GM23338 (cell line): ENCODE data around the gene RAB32. TPM values are rescaled to one million over a fixed set of nuclear protein-coding genes. Genes with fewer than 3 reads are reported as not detected.

Source experiments
- ATAC-seq: fragments of 200-7000 bp; cut with Tn5 transposase; 3 replicates; pipeline ENCODE4 v1.9.1; 2020
- DNase-seq: peaks from one replicate; pipeline ENCODE4 v3.0.0-alpha.2; 2015; ENCODE audit warnings: low spot score
- H2AFZ ChIP-seq: fragments of 200-600 bp; sonication (generic); 2 replicates; pipeline ENCODE4 v1.8.0; 2016; ENCODE audit warnings: antibody characterized with exemption, mild to moderate bottlenecking, moderate library complexity
- H3F3A ChIP-seq: fragments of 200-600 bp; sonication (generic); replicated peaks from 2 replicates; pipeline ENCODE4 v1.8.0; 2017; ENCODE audit warnings: antibody characterized with exemption, mixed run types, low read depth
- H3K27ac ChIP-seq: fragments of 200-600 bp; sonication (generic); 2 replicates; pipeline ENCODE4 v1.6.1; 2016; ENCODE audit warnings: low read depth
- H3K27me3 ChIP-seq: fragments of 200-600 bp; sonication (generic); 2 replicates; pipeline ENCODE4 v1.8.0; 2016; ENCODE audit warnings: mild to moderate bottlenecking, mixed run types, moderate library complexity; ENCODE audit not compliant: insufficient read depth
- H3K36me3 ChIP-seq: fragments of 200-600 bp; sonication (generic); 2 replicates; pipeline ENCODE4 v1.8.0; 2016; ENCODE audit warnings: mild to moderate bottlenecking; ENCODE audit not compliant: insufficient read depth
- H3K4me1 ChIP-seq: fragments of 200-600 bp; sonication (generic); 2 replicates; pipeline ENCODE4 v1.8.0; 2016; ENCODE audit warnings: mild to moderate bottlenecking, moderate library complexity; ENCODE audit not compliant: insufficient read depth
- H3K4me2 ChIP-seq: fragments of 200-600 bp; sonication (generic); 2 replicates; pipeline ENCODE4 v1.7.1; 2017; ENCODE audit warnings: mixed run types
- H3K4me3 ChIP-seq: fragments of 200-600 bp; sonication (generic); 2 replicates; pipeline ENCODE4 v1.6.1; 2016; ENCODE audit warnings: mixed run types
- H3K79me2 ChIP-seq: fragments of 200-600 bp; sonication (generic); replicated peaks from 2 replicates; pipeline ENCODE4 v1.8.0; 2017; ENCODE audit warnings: mild to moderate bottlenecking; ENCODE audit not compliant: insufficient read depth
- H3K9me2 ChIP-seq: fragments of 200-600 bp; sonication (generic); 2 replicates; pipeline ENCODE4 v1.8.0; 2017; ENCODE audit not compliant: insufficient read depth
- H4K20me1 ChIP-seq: fragments of 200-600 bp; sonication (generic); replicated peaks from 2 replicates; pipeline ENCODE4 v1.8.0; 2017; ENCODE audit warnings: mild to moderate bottlenecking; ENCODE audit not compliant: insufficient read depth
- H3K27ac Mint-ChIP-seq: 2 replicates; pipeline ENCODE4 v1.8.0; 2020; ENCODE audit warnings: inconsistent platforms, mild to moderate bottlenecking, moderate library complexity, mixed read lengths
- H3K27me3 Mint-ChIP-seq: 3 replicates; pipeline ENCODE4 v1.8.0; 2022; ENCODE audit warnings: low read depth, mild to moderate bottlenecking, moderate library complexity, mixed read lengths, inconsistent platforms; ENCODE audit not compliant: insufficient read depth, poor library complexity
- H3K36me3 Mint-ChIP-seq: 3 replicates; pipeline ENCODE4 v1.8.0; 2021; ENCODE audit warnings: low read depth, mild to moderate bottlenecking, inconsistent platforms, moderate library complexity, mixed read lengths
- H3K4me1 Mint-ChIP-seq: 3 replicates; pipeline ENCODE4 v1.8.0; 2020; ENCODE audit warnings: mild to moderate bottlenecking, inconsistent platforms, mixed read lengths
- H3K4me3 Mint-ChIP-seq: 3 replicates; pipeline ENCODE4 v1.8.0; 2021; ENCODE audit warnings: moderate library complexity, mild to moderate bottlenecking, inconsistent platforms, mixed read lengths
- H3K9me3 Mint-ChIP-seq: 3 replicates; pipeline ENCODE4 v1.8.0; 2020; ENCODE audit warnings: moderate library complexity, mild to moderate bottlenecking, inconsistent platforms, mixed read lengths
- CREB1 ChIP-seq: fragments of 250-450 bp; sonication (Bioruptor Pico); IDR thresholded peaks from 2 replicates; pipeline ENCODE4 v1.5.0; 2020; ENCODE audit warnings: low read depth, mild to moderate bottlenecking, moderate library complexity
- ETS1 ChIP-seq: IDR thresholded peaks from 2 replicates; pipeline ENCODE4 v1.6.1; 2016; ENCODE audit warnings: antibody characterized with exemption
- EZH2 ChIP-seq: fragments of 200-600 bp; sonication (generic); IDR thresholded peaks from one replicate; pipeline ENCODE4 v1.8.0; 2017; ENCODE audit warnings: antibody characterized with exemption, mild to moderate bottlenecking, low read depth; ENCODE audit not compliant: unreplicated experiment
- EZH2phosphoT487 ChIP-seq: fragments of 200-600 bp; sonication (generic); IDR thresholded peaks from one replicate; pipeline ENCODE4 v1.8.1; 2018; ENCODE audit warnings: antibody characterized with exemption; ENCODE audit not compliant: unreplicated experiment
- JUNB ChIP-seq: IDR thresholded peaks from one replicate; pipeline ENCODE4 v1.6.1; 2016; ENCODE audit warnings: antibody characterized with exemption; ENCODE audit not compliant: unreplicated experiment
- NANOG ChIP-seq: IDR thresholded peaks from 2 replicates; pipeline ENCODE4 v1.6.1; 2016; ENCODE audit warnings: antibody characterized with exemption, borderline replicate concordance
- POLR2AphosphoS5 ChIP-seq: IDR thresholded peaks from 2 replicates; pipeline ENCODE4 v1.6.1; 2016; ENCODE audit warnings: antibody characterized with exemption, low read depth
- STAT1 ChIP-seq: IDR thresholded peaks from one replicate; pipeline ENCODE4 v1.6.1; 2016; ENCODE audit warnings: antibody characterized with exemption; ENCODE audit not compliant: unreplicated experiment
- ZNF114 ChIP-seq: fragments of 250-450 bp; sonication (Bioruptor Pico); IDR thresholded peaks from 2 replicates; pipeline ENCODE4 v1.5.0; 2020; ENCODE audit warnings: mild to moderate bottlenecking, moderate library complexity
- ZNF331 ChIP-seq: fragments of 250-450 bp; sonication (Bioruptor Pico); IDR thresholded peaks from 2 replicates; pipeline ENCODE4 v1.5.0; 2020; ENCODE audit warnings: low read depth, mild to moderate bottlenecking, moderate library complexity
- ZNF462 ChIP-seq: fragments of 250-450 bp; sonication (Bioruptor Pico); IDR thresholded peaks from 2 replicates; pipeline ENCODE4 v1.5.0; 2020; ENCODE audit warnings: mild to moderate bottlenecking, moderate library complexity
- polyA plus RNA-seq: library from polyadenylated mRNA; unstranded; fragments of >200 nt; fragmentation: Nextera tagmentation; extraction: Ambion mirVana; gene quantifications from 2 replicates; pipeline ENCODE4 v1.2.1, GENCODE V29; 2016
- total RNA-seq: library from RNA; depleted of rRNA; stranded (reverse); fragments of >200 nt; shearing (Covaris generic); gene quantifications from 2 replicates; pipeline ENCODE4 v1.2.3, GENCODE V29; 2014
- TF ChIP-seq, protein P1 (sequence below): IDR thresholded peaks from one replicate; pipeline ENCODE4 v1.6.1; 2018; ENCODE audit warnings: antibody characterized with exemption; ENCODE audit not compliant: unreplicated experiment
- TF ChIP-seq, protein P2 (sequence below), 2 experiments: fragments of 200-600 bp in 1 of 2; sonication (generic) in 1 of 2; conservative IDR thresholded peaks; 2 replicates each; pipeline versions ENCODE4 v1.5.1 to v1.6.1; 2016 to 2017; ENCODE audit warnings: antibody characterized with exemption in 2 of 2, low read depth in 2 of 2, mild to moderate bottlenecking in 2 of 2, moderate library complexity in 1 of 2

The RAB32 gene
- total and polyA plus RNA-seq, 2 experiments from 2014 or later, result 5.7 to 10.4 TPM

DNA sequence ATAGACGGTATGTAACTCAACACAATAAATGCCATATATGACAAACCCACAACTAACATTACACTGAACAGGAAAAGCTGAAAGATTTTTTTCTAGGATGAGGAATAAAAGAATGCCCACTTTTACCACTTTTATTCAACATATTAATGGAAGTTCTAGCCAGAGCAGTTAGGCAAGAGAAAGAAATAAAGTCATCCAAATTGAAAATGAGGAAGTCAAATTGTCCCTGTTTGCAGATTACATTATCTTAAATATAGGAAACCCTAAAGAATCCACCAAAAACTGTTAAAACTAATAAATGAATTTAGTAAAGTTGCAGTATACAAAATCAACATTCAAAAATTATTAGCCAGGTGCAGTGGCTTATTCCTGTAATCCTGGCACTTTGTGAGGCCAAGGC lies 30.6 kb downstream of the RAB32 start (continued):
- TF ChIP-seq EZH2, result no peak
- no peak for TF ChIP-seq STAT1

GRCh38 chr6:146578054-146578453 lies 34.4 kb downstream of the RAB32 start:
- no peaks in the 10 kb centered on the region for H3K4me1 Mint-ChIP-seq
- Histone ChIP-seq H3F3A (no peaks in the 10 kb centered on the region), H3K4me3 (no peak overlapping the region), H3K36me3 (no peaks in the 10 kb centered on the region), H3K27ac (no peak overlapping the region), H3K4me1 (no peaks in the 10 kb centered on the region), H4K20me1 (no peaks in the 10 kb centered on the region), H3K4me2 (no peak overlapping the region), H3K9me2 (no peaks in the 10 kb centered on the region), H2AFZ (no peak overlapping the region), H3K79me2 (no peaks in the 10 kb centered on the region), H3K27me3 (no peaks in the 10 kb centered on the region)
- H3K9me3 Mint-ChIP-seq, result peaks cover 8% of the 10 kb centered on the region; the same call in 1 of the 3 replicates
- H3K36me3 Mint-ChIP-seq, result no peaks in the 10 kb centered on the region
- no peak for DNase-seq
- no peak overlapping the region for H3K4me3 Mint-ChIP-seq
- ATAC-seq, result no peak
- no peaks in the 10 kb centered on the region for H3K27me3 Mint-ChIP-seq
- H3K27ac Mint-ChIP-seq, result no peak overlapping the region
- TF ChIP-seq ZNF331 (CRISPR knock-in tag) (no peak), NANOG (no peak), ETS1 (no peak), CREB1 (CRISPR knock-in tag) (no peak), STAT1 (no peak), POLR2AphosphoS5 (no peak), EZH2 (no peak), JUNB (no peak), ZNF462 (CRISPR knock-in tag) (no peak), ZNF114 (CRISPR knock-in tag) (no peak), EZH2phosphoT487 (no peak)
- TF ChIP-seq, protein P1, sequence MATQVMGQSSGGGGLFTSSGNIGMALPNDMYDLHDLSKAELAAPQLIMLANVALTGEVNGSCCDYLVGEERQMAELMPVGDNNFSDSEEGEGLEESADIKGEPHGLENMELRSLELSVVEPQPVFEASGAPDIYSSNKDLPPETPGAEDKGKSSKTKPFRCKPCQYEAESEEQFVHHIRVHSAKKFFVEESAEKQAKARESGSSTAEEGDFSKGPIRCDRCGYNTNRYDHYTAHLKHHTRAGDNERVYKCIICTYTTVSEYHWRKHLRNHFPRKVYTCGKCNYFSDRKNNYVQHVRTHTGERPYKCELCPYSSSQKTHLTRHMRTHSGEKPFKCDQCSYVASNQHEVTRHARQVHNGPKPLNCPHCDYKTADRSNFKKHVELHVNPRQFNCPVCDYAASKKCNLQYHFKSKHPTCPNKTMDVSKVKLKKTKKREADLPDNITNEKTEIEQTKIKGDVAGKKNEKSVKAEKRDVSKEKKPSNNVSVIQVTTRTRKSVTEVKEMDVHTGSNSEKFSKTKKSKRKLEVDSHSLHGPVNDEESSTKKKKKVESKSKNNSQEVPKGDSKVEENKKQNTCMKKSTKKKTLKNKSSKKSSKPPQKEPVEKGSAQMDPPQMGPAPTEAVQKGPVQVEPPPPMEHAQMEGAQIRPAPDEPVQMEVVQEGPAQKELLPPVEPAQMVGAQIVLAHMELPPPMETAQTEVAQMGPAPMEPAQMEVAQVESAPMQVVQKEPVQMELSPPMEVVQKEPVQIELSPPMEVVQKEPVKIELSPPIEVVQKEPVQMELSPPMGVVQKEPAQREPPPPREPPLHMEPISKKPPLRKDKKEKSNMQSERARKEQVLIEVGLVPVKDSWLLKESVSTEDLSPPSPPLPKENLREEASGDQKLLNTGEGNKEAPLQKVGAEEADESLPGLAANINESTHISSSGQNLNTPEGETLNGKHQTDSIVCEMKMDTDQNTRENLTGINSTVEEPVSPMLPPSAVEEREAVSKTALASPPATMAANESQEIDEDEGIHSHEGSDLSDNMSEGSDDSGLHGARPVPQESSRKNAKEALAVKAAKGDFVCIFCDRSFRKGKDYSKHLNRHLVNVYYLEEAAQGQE, result no peak
- TF ChIP-seq, protein P2, sequence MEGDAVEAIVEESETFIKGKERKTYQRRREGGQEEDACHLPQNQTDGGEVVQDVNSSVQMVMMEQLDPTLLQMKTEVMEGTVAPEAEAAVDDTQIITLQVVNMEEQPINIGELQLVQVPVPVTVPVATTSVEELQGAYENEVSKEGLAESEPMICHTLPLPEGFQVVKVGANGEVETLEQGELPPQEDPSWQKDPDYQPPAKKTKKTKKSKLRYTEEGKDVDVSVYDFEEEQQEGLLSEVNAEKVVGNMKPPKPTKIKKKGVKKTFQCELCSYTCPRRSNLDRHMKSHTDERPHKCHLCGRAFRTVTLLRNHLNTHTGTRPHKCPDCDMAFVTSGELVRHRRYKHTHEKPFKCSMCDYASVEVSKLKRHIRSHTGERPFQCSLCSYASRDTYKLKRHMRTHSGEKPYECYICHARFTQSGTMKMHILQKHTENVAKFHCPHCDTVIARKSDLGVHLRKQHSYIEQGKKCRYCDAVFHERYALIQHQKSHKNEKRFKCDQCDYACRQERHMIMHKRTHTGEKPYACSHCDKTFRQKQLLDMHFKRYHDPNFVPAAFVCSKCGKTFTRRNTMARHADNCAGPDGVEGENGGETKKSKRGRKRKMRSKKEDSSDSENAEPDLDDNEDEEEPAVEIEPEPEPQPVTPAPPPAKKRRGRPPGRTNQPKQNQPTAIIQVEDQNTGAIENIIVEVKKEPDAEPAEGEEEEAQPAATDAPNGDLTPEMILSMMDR (conservative IDR thresholded peaks at IDR 0.05; ENCODE audit: low read depth in 2 of 2), result no peak
